Fibroblast of skin of left quadriceps (primary cell): ENCODE measurements around the gene FGF16.
"Not testable (repeated sequence)": the region's sequence is repeated elsewhere in the genome, so short reads cannot be mapped to it uniquely, and the experiment has no call there.

Experiments
- DNase-seq, 2 experiments: peaks; one replicate each; pipeline ENCODE4 v3.0.0-alpha.2; 2013; ENCODE audit warnings: low read depth in 2 of 2

FGF16 gene

DNA sequence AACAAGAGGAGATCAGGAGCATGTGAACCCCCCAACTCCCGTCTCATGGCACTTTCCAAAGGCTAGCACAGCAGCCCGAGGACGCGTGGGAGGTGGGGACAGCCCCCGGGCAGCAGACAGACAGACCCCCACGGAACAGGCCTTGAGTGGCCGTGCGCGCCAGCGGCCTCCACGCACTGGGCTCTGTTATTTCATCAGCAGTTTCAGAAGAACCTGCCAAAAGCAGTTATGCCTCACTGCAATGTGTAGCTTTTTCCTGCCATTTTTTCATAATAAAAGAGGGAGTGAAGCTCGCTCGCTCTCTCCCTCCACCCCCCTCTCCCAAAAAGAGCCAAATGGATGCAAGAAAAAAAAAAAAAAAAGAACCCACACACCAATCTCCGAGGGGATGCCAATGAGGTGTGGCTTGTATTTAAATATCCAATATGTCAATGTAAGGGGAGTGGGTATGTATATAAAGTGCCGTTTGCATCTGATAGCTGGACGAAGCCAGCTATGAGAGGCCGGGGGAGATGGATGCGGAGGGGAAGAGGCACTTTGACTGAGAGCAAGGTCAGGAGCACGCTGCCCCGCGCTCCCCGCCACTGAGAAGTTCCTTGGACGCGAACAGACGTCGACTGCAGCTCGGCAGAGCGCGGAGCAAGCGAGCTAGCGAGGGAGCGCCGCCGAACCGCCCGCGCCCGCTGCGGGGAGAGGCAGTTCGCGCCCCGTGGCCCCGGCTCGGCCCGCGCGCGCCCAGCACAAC lies at the start of gene FGF16:
Gene FGF16, plus strand, starts transcription at position 482 of the 745 bp plus-strand sequence. CDS start 286 bp downstream, outside the sequence.
- no peak for DNase-seq

- DNase-seq, result no peak
Observed at GRCh38 chrX:77398330-77398954, 48.7 kb upstream of the FGF16 start.

DNA sequence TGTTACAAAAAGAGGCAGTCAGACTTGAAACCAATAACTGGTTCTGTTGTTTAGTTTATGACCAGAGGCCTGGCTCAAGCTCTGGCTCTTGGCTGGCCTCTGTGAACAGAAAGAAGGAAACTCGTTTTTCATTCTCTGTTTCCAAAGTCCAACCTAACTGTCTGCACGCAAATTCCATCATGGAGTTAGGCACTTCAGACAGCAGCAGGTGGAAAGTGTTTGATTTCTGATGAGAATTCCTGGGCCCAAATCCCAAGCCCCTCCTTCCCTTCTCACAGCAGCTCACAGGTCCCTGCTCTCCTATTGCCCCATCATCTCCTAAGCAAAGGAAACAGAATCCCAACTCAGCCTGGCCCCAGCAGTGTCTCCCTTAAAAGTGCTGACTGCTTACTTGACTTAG lies 42.8 kb upstream of the FGF16 start:
- no peak for DNase-seq

- DNase-seq, result not testable (repeated sequence)
Observed at GRCh38 chrX:77407821-77408220, 39.4 kb upstream of the FGF16 start.

GRCh38 chrX:77412631-77413030 lies 34.6 kb upstream of the FGF16 start:
- DNase-seq, result no peak

GRCh38 chrX:77415161-77415560 lies 32.0 kb upstream of the FGF16 start:
- no peak for DNase-seq

- DNase-seq, result no peak
Observed at GRCh38 chrX:77415882-77416281, 31.3 kb upstream of the FGF16 start.

DNA sequence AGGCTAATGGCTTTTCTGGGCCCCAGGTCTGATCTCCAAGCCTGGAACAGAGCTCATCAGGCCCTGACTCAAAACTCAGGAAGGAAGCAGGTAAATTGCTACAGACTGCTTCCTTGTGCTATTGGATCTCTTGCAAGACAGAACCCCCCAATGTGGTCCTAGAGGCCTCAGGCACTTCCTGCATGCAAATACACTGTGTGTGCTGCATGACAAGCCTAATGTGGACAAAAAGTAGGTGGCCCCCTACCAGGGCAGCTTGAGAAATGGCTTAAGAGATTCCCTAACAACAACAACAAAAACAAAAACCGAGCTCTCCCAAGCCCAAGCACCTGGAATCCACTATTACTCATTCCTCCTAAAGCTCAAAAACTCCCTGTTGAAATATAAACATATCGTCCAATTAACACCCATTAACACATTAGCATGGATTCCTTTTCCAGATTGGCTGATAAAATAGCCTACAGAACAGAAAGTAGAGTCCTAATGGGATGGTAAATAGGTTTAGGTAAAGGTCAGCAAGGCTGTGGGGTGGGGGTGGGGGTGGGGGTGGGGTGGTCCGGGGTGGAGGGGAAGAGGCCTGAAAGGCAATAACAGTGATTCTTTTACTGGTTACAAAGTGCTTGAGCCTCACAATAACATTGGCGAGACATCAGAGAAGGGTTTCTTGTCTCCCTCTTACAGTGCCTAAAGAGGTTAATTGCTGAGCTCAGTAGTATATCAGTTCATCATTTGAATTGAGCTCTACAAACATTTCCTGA lies 24.1 kb upstream of the FGF16 start:
- DNase-seq, result no peak

- no peak for DNase-seq
Observed at GRCh38 chrX:77426811-77427210, 20.4 kb upstream of the FGF16 start.

DNA sequence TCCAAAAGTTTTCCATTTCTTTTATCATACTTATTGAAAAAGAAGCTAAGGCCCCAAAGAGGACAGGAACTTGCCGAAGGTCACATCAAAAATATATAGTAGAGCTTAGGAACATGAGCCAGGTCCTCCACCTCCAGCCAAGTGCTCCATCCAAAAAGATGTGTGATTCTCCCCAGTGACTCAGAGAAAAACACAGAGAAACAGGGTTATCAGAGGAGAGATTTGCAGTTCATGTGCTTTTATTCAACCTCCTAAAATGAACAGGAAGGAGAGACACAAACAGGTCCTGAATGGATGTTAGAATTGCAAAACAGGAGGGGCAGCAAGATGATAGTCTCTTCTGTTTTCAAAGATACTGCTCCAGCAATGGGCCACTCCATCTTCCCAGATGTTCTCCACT lies 19.6 kb upstream of the FGF16 start:
- no peak for DNase-seq

- no peak for DNase-seq
Observed at GRCh38 chrX:77428551-77428950, 18.6 kb upstream of the FGF16 start.

DNA sequence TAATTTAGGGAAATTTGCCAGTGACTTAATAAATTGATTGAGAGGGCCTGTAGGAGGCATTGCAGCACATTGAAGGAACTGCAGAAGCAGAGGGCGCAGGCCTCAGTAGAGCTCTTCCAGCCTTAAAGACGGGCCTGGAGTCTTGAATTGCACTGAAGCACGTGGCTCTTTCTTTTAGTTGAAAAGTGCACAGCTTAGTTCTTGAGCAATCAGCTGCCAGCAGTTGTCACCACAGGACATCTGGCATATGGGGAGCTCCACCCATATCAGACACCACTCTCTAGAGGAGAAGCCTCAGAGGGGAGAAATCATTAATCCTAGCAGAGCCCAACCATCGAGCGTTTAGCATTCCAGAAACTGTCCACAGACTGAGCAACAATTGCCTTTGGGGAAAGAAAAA lies 16.0 kb upstream of the FGF16 start:
- DNase-seq, result peak; percentile 22 to 30

GRCh38 chrX:77433001-77433400 lies 14.2 kb upstream of the FGF16 start:
- no peak for DNase-seq

GRCh38 chrX:77434962-77435361 lies 12.2 kb upstream of the FGF16 start:
- DNase-seq, result no peak

DNA sequence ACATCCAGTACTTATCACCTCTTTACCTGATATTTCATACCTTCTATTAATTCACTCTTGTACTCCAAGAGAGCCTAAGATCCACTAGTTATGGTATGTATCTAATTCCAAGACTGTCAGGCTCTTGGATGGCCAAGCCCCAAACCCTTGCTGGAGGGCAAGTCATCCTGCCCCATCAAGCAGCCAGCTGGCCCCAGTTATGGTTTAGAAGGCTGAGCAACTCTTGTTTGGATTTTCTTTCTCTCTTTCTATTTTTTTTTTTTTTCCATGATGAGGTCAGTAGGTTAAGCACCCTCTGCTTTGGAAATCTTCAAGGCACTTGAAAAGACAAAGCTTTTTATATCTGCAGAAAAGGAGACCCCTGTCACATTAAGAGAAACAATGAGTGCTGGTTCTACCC lies 10.9 kb upstream of the FGF16 start:
- no peak for DNase-seq

GRCh38 chrX:77436682-77437081 lies 10.5 kb upstream of the FGF16 start:
- no peak for DNase-seq

GRCh38 chrX:77440330-77440729 lies 6.9 kb upstream of the FGF16 start:
- DNase-seq, result no peak

DNA sequence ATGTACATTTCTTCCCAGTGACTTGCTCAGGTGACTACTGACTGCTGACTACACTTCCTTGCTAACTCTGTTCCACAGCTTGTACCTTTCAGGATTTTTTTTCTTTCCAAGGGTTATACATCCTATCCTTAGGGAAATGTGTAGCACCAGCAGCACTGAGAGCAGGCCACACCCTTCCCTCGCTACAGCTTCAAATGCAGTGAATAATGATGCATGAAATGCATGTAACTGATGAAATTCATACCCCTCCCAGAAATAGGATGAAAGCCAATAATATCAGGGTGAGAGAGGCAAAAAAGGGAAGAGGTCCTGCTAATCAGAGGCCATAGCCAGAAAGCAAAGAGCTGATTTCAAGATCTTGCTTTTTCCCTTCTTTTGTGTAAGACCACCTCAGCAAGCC lies 6.2 kb upstream of the FGF16 start:
- no peak for DNase-seq

DNA sequence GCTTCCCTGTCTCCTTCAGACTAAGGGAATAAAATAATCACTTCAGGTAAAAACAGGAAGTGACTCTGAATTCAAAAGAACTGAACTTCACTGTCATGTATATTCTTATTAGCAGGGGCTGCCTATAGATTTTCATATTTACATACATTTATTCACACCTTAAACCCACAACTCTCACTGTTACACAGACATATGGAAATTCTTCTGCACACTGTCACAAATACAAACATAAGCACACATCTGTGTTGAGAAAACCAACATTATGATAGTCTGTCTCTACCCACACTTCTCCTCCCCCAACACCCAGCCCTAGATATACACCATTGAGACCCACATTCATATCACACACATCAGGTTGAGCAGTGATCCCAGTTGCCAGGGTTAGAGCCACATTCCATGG lies 5.7 kb upstream of the FGF16 start:
- DNase-seq, result no peak

DNA sequence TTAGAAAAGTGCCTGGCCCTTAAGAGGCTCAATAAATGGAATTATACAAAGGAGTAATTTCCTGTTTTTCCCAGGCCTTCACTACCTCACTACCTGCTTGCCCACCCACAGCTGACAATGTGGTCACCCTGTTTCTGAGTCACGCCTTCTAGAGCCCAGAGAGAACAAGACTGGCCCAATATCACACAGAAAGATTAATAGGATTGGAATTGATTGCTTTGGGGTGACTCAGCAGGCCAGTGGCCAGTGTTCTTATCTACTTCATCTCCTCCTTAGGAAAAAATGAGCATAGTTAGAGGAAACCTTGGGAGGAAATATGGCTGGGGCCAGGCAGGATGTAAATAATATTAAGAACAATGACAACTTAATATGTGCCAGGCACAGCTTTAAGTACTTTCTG lies 4.5 kb upstream of the FGF16 start:
- peak; percentile 37 to 40 for DNase-seq

DNA sequence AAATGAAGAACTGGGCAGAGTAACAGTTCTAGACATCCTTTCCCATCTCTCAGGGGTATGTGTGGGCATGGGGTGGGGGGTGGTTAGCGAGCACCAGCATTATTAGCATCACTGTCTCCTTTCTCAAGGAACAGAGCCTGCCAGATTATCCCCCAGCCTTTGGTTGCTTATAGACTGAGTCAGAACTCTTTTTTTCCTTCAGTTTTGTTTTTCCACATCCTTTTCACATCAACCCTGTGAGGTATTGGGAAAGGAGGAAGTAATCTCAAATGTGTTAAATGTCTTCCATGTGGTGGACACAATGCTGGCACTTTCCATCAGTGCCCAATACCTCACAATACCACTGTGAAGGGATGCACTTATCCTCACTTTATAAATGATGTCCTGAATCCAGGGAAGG lies 3.1 kb upstream of the FGF16 start:
- DNase-seq, result no peak

GRCh38 chrX:77444545-77444944 lies 2.6 kb upstream of the FGF16 start:
- no peak for DNase-seq

GRCh38 chrX:77446029-77446585 lies 1.1 kb upstream of the FGF16 start:
- no peak for DNase-seq
